Stimulated activated CD8-positive, alpha-beta memory T cell treated with anti-CD3 and anti-CD28 coated beads, Interleukin-15, amount 100 ng/mL, for 48 hours (primary cell): ENCODE measurements around the gene VSTM4.

Source experiments
- DNase-seq, 2 donors: peaks; one replicate each; pipeline ENCODE4 v3.0.0-alpha.2; 2020; ENCODE audit warnings: low read depth in 2 of 2

Gene VSTM4

DNA sequence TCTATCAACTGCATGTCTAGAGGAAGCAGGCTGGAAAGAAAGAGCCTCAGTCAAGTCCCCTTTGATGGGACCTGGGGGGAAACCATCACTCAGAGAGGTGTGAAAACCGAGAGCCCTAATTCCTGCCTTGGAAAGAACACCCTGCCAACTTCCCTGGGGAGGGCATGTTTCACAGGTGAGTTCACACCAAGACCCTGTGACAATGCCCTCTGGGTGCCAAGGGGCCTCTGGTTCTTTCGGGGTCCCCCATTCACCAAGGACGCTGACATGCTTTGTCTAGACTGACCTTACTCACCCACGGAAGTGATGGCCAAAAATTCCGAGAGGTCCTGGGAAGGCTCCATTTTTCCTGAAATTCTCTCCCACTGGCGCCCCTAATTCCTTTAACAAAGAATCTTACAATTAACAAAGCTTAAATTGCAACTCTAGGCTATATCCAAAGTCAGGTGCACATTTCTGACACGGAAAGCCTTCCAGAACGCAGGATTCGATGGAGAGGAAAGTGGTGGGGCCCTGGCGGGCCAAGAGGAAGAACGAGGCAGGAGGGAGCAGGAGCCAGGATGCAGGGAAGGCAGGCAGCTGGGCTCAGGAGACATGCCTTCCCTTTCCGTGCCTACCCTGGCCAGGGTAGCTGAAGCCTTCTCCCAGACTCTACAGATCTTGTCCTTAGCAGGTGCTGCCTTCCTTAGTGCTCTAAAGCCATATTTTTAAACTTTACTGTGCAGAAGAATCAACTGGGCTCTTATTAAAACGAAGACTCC, 23.7 kb downstream of the VSTM4 start:
- no peak for DNase-seq

DNA sequence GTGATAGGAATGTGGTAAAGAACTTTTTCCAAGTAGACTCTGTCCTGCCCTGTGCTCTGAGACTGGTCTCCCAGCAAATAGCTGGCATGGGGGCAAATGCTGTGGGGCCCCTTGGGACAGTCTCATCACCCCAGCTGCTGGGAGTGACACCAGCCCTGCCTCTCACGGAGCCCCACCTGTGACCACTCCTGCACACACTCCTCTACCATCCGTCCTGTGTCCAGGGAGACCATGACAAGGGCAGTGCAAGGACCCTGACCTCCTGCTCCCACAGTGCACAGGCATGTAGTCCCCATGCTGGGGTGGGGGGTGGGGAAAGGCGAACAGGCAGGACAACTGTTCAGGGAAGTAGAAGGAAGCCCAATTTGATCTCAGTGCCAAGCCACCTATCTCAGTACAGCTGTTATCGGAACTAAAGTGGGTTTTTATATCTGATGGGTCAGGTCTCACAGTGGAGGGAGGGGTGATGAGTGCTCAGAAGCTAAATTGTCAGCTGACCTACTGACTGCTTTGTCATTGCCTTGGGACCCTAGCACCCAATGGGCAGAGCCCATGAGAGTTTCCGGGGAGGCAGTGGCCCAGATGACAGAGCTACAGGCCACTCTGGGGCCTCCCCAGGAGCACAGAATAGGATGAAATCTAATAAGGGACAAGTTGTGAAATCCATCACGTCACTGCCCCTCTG, 24.5 kb downstream of the VSTM4 start:
- no peak for DNase-seq

DNA sequence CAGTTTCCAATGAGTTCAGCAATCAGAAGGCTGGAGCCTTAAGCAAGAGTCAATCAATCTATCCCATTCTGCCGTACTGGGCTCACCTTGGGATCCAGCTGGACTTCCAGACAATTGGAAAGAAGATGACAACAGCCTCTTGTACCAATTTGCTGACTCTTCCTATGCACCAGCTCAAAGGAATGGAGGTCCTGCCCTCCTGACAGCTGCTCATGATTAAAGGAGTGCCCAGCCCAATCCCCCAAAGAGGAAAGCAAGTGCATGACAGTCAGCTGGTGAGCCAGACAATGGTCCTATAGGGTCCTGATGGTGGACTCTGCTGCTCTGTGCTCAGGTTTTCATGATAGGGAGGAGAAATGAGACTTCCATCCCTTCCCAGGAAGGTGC, 25.1 kb downstream of the VSTM4 start:
- DNase-seq = no peak

DNA sequence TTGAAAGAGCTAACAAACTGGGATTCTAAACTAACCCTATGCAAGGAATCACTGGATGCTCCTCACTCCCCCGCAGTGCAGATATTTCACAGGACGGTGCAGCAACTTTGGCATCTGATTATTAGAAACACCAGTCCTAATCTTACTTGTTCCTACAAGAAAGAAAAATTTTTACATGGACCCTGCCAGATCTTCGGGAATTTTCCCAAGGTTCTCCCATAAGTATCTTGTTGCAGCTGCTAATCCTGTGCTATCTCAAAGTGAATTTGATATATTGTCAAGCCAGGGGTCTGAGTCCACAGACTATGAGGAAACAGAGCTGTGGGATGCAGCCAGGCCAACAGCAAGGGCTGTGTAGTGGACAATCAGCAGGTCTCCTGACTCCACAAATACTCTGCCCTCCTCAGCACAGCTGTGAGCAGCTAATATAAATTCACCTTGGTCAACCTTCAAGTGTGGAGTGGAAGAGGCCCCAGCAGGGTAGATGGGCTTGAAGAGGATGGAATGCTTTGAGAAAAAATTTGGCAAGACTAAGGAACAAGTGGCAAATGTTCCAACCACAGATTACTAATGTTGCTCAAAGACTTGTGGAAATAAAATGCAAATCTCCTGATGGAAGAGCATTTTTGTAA, 25.6 kb downstream of the VSTM4 start:
- no peak for DNase-seq

DNA sequence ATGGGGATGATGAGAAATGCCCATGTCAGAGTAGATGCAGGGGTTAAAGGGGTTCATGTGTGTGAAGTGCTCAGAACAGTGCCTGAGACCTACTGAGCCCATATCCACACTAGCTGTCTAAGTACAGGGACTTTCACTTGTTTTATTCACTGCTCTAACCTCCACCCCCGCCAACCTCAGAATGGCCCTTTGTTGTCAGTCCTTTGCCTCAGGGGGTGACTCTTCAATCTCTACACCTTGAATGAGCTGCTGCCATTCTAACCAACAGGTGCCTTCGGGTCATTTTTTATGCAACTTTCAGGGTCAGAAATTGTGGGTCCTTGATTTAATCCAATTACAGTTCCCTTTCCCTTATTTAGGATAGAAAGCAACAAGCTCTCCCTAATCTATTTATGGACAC, 26.2 kb downstream of the VSTM4 start:
- DNase-seq = no peak

DNA sequence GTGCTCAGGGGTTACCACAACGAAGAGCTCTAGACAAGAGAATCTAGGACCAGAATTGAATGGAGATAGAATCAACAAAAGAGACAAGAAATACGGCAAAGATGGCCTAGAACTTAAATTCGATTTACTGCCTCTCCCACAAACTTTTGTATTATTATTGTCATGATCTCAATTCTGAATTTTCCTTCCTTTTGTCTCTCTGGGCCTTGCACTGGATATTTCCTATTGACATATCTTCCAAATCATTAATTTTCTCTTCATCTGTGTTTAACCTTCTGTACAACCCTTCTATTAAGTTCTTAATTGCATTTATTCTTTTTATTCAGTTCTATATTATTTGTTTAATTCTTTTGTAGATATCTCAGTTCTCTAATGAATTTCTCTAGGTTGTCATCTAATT, 28.4 kb downstream of the VSTM4 start:
- DNase-seq = no peak

DNA sequence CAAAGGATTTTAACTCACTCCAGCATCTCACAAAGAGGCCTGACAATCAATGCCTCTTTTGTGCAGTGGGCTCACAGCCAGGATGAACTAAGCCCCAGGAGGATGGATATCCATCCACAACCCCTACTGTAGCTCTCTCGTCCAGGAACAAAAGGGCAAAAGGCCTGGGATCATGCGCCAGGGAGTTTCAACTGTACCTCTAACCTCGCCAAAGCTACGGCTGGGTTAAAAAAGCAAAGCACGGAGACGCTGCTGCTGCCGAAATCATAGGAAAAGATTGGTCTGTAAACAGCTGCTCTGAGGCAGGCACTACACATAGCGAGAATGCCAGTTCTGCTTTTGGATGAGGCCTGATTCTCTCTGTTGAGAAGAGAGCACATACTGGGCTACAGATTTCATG, 32.1 kb downstream of the VSTM4 start:
- DNase-seq = no peak

DNA sequence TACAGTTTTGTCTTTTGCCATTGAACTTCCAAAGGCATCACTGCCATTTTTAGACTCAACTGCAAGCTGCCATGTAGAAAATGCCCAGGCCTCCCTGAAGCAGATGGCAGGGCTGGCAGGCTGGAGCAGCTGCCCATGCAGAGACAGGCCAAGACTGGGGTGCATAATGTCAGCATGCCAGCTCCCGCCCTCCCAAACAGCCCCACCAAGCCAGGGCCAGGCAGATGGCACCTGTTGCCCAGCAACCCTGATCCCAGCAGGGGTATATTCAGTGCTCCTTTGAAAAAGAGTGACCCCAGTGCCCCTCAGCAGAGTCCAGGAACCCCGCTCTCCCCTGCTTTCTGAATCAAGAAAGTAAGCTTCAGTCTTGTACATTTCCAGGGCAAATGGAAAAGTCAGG, 32.6 kb downstream of the VSTM4 start:
- no peak for DNase-seq

DNA sequence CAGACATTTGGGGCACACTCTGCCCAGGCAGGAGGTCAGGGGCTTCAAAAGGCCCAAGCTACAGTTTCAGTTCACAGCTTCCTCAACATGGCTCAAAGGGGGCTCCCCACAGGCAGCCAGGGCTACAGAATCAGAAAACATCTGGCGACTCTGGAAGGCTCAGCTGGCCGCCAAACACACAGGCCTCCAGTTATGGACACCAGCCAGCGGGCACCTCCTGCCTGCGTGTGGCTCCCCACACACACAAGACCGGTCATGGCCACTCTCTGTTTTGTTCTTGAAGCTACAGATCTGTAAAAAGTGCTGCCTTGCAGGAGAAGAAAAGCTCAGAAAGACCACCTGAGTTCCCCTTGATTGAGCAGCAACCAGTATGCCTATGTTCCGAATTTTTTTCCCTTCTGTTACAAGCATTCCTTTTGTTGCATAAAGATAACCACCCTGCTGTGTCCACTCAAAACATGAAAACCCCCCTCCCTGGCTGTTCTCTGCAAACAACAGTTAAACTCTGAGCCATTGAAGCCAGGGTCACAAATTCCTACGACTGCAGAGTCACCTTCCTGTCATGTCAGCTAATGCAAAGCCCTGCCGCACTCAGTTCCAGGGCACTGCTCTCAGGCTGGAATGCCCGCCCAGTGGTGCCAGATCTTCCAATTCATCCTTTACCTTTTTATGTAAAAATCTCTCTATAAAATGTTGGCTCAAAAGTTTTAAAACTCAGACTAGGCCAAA, 33.6 kb downstream of the VSTM4 start:
- no peak for DNase-seq

DNA sequence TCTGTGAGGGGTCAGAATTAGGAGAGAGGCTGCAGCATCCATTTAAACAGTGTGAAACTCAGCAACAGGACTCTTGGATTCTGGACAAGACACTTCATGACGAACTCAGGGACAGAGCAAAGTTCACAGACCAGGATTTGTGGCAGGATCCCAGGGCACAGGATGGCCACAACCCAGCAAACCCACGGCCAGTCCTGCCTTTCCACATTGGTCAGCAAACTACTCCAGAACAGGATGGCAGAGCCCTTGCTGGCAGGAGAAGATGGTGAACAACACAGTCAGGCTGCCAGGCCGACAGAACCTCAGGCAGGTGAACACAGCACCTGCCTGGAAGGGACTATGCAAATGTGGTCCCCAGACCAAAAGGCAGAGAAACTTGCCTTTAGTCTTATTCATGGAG, 34.4 kb downstream of the VSTM4 start:
- no peak for DNase-seq

DNA sequence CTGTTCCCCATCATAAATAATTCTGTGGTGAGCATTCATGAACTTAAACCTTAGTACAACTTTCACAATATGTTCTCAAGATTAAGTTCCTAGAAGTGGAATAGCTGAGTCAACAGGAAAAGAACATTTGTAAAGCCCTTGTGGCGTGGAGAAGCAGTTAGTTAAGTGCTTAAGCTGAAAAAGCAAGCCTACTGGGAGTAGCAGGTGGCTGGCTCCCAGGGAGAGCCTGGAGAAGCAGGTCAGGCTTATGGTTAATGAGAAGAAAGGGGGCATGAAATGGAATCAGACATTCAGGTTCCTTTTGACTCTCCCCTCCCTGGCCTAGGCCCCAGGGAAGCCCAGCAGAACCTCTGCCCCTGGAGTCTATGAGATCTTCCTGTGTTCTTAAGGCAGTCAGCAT, 35.3 kb downstream of the VSTM4 start:
- no peak for DNase-seq

DNA sequence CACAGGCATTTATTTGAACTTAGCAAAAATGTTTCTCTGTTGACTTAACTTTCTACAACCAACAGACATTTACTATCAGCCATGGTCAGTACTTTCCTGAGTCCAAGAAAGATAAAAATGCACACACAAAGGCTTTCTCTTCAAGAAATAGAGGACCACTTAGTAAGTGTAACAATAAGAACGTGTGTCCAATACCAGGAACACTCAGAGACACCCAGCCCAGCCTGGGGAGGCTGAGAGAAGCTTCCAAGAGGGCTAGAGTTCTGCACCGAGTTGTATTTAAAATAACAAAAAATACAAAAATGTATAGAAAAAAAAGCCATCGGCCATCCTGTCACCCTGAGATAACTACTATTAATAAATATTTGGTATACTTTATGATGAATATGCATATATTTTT, 35.8 kb downstream of the VSTM4 start:
- DNase-seq = no peak

DNA sequence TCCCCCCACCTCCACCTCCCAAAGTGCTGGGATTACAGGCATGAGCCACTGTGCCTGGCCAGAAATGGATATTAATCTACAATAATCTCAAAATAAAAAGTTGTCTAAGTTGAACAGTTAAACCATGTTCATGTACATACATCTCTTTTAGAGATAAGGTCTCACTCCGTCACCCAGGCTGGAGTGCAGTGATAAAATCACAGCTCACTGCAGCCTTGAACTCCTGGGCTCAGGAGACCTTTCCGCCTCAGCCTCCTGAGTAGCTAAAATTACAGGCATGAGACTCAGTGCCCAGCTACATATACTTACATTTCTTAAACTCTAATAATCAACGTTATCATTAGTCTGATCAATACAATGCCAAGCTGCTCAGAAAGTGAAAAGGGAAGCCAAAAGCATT, 36.2 kb downstream of the VSTM4 start:
- DNase-seq = no peak

DNA sequence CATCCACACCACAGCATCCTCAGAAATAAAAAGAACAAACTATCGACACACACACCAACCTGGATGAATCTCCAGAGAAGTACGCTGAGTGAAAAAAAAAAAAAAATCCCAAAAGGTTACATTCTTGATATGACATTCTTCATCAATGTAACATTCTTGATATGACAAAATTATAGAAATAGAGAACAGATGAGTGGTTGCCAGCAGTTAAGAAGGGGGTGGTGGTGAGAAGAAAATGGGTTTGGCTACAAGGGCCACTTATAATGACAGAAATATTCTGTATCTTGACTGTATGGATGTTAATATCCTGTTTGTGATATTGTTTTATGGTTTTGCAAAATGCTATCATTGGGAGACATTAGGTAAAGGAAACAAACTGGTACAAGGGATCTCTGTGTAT, 36.9 kb downstream of the VSTM4 start:
- no peak for DNase-seq

DNA sequence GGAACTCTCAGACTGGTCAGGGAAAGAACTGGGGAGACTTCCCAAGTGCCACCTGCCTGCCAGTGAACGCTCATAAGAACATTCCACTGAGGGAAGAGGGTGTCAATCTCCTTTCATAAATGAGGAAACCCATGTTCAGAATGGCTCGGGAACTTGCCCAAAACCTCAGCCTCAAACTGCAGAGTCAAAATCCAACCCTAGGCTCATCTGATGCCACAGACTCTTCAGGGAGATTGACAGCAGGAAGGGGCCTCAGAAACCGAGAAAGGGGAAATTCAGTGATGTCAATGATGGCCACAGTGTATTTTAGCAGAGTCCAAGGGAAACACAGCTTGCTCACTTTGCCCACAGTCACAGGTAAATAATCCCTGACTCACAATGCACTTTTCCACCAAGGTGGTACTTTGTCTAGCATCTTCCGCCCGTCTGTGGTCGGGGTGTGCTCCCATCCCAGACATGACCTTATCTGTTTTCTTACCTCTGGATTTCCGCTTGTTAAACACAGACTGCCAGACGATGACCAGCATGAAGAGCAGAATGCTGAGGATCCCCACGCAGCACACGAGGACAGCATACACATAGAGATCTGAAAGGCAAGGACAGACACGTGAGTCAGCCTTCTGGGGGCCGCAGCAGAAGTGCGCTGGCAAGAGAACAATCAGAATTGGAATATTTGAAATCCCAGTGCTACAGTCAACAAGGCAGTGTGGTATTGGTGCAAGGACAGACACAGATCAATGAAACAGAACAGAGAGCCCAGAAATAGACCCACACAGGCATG, 38.4 kb downstream of the VSTM4 start:
- DNase-seq = peak; percentile 10 to 25

DNA sequence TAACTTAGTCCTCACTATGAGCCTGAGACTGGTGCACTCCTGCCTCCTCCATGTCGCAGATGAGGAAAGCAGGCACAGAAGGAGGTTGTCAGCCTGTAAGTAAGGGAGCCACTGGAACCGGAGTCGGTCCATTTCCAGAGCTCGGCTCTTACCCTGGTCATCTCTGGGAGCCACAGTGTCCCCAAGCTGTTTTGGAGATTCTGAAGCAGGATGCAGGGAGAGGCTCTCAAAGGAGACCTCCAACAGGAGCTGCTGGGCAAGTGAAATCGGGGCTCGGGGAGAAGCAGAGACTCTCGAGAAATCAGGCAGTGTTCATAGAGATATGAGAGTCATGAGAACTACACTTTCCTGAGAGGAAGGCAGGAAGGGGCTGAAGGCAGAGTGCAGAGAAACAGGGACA, 39.0 kb downstream of the VSTM4 start:
- DNase-seq = no peak

DNA sequence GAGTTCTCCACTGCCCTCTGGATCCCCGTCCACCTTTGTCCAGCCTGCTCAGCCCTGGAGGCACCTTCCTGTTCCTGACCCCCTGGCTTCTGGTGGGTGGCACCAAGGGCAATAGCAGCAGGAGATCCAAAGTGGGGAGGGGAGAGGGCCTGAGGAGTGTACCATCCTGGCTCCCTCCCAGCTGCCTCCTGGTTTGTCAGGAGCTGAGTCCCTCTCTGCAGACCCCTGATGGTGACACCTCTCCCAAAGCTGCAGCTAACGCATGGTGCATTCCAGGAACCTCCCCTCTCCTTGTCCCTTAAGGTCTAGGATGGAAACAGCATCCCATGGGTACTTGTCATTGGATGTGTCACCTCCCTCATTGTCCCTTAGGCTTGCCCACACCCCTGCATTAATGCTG, 39.6 kb downstream of the VSTM4 start:
- DNase-seq = no peak

DNA sequence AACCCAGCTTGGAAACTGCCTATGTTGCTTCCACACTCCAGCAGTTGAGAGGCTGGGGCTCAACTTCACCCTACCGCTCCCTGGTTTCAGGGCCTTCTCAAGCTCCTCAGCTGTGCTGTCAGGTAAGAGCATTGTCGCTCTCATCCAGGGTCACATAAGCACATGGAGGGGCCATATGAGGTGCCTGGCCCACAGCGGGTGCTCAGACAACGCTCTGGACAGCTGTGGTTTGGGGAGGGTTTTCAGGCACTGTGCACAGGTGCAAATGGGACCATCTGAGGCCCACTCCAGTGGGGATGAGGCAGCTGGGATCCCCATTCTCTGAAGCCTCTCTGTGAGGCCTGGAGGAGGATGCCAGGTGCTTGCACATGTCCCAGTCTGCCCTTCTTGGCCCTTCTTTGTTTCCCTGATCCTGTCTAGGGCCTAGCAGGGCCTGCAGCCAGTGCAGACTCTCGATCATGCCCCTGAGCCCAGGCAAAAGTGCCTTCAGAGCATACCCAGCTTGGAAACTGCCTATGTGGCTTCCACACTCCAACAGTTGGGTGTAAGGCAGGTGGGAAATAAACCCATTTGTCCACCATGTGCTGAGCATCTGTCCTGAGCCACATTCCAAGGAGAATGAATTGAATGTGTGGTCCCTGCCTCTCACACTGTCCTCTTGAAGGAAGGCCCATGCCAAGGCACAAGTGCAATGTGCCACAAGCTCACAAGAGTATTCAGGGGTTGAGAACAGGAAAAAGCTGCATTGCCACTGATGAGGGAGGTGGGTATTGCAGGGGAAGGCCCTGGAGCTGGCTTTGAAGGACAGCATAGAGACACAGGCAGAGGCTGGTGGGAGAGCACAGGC, 40.3 kb downstream of the VSTM4 start:
- DNase-seq = no peak

DNA sequence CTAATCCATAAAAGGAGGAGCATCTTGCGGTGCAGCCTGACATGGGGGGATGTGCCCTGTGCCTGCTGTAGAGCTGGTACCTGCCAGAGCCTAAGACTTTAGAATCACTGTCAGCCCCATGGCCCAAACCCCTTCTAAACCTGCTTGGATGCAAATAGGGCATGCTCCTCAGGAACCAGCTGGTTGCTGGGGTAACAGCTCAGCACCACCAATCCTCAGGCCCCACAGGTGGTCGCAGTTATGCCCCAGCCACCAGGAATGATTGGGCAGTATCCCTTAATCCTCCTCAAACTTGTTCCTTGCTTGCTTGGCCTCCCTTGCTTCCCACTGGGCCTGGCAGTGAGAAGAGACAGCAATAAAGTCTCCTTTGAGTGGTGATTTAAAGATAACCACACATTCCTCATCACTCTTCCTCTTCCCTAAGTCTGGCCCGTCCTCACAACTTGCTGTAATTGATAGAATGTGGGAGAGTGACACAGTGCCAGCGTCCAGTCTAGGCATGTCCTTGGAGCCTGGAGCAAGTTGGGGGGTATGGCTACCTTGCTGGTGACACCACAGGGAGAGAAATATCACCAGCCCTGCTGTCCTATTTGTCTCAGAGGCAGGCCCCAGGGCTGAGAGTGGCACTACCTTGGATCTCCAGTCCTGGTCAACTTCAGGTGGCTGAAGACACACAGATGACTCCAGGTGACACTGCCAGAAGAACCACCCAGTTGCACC, 43.0 kb downstream of the VSTM4 start:
- no peak for DNase-seq

DNA sequence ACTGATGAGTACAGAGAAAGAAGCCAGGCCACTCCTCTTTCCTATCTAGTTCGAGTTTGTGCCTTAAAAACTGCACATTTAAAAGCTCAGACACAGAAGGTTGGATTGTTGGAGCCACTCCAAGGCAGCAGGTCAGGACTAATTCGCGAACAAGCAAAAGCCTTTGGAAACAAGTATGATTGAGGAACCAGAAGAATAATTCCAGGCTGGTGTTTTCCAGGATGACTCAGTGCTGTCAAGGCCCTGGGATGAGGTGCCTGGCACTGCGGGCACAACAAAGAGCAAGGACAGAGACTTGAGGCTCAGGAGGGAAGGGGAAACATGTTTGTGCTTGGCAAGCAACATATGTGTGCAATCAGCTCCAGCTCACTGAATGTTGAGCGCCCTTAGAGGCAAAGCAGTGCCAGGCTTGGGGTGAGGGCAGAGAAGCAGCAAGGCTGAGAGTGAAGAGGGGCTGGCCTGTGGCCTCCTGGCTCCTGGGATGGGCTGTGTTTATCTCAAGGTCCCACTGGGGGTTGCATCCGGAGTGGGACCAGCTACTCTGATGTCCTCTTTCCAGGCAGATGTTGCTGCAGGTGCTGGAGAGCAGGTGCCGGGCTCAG, 44.1 kb downstream of the VSTM4 start:
- no peak for DNase-seq
